HEK293 (cell line): ENCODE data around the gene DRICH1.

Experiments used
- CTCF ChIA-PET: fragments of 350-600 bp; formaldehyde crosslinking; extraction: SDS; loops from one replicate; lab custom pipeline; 2021; ENCODE audit warnings: antibody characterized with exemption; lab: Yijun Ruan, JAX
- POLR2A ChIA-PET: fragments of 300-600 bp; formaldehyde crosslinking; extraction: SDS; loops from one replicate; lab custom pipeline; 2020; ENCODE audit warnings: antibody characterized with exemption, inconsistent platforms; lab: Yijun Ruan, JAX
- H3K27ac ChIP-seq: fragments of 200-500 bp; sonication (Bioruptor generic); 2 replicates; pipeline ENCODE4 v1.5.1; 2014; ENCODE audit warnings: low read depth, low read length, control low read depth, inconsistent platforms; ENCODE audit errors: extremely low read depth
- H3K36me3 ChIP-seq, 2 experiments: fragments of 200-500 bp in 1 of 2; sonication (Bioruptor generic) in 1 of 2; 1 replicate in 1 of 2; 2 replicates in 1 of 2; pipeline ENCODE4 v1.5.1; 2014 to 2017; ENCODE audit warnings: inconsistent platforms in 2 of 2, low read length in 2 of 2; ENCODE audit not compliant: control insufficient read depth in 2 of 2, insufficient read depth in 1 of 2
- H3K4me1 ChIP-seq: fragments of 200-500 bp; sonication (Bioruptor generic); 2 replicates; pipeline ENCODE4 v1.5.1; 2014; ENCODE audit warnings: mild to moderate bottlenecking, low read length, inconsistent platforms; ENCODE audit not compliant: control insufficient read depth, insufficient read depth
- H3K4me3 ChIP-seq: 2 replicates; pipeline ENCODE4 v1.5.1; 2011; ENCODE audit warnings: low read depth, mild to moderate bottlenecking, control low read depth, low read length, moderate library complexity
- H3K9me3 ChIP-seq: fragments of 200-500 bp; sonication (Bioruptor generic); 2 replicates; pipeline ENCODE4 v1.5.1; 2014; ENCODE audit warnings: low read depth, low read length, inconsistent platforms; ENCODE audit not compliant: control insufficient read depth, insufficient read depth
- GLI2 ChIP-seq: fragments of 450-650 bp; formaldehyde crosslinking; IDR thresholded peaks from 2 replicates; pipeline ENCODE4; 2017; ENCODE audit warnings: missing biosample characterization, missing genetic modification characterization, low read depth, borderline replicate concordance
- ZNF24 ChIP-seq: fragments of 450-650 bp; formaldehyde crosslinking; IDR thresholded peaks from 2 replicates; pipeline ENCODE4 v1.5.1; 2016; ENCODE audit warnings: missing biosample characterization, missing genetic modification characterization
- ZNF354C ChIP-seq: fragments of 450-650 bp; formaldehyde crosslinking; IDR thresholded peaks from 2 replicates; pipeline ENCODE4 v1.5.1; 2016; ENCODE audit warnings: missing biosample characterization, missing genetic modification characterization, low read depth, borderline replicate concordance
- ZNF404 ChIP-seq: fragments of 450-650 bp; formaldehyde crosslinking; IDR thresholded peaks from 2 replicates; pipeline ENCODE4 v1.5.1; 2017; ENCODE audit warnings: missing biosample characterization, missing genetic modification characterization
- ZNF426 ChIP-seq: fragments of 450-650 bp; formaldehyde crosslinking; IDR thresholded peaks from 2 replicates; pipeline ENCODE4 v1.5.1; 2017; ENCODE audit warnings: missing biosample characterization, missing genetic modification characterization, mild to moderate bottlenecking, inconsistent platforms, moderate library complexity
- ZNF530 ChIP-seq: fragments of 450-650 bp; formaldehyde crosslinking; IDR thresholded peaks from 2 replicates; pipeline ENCODE4 v1.5.1; 2016; ENCODE audit warnings: low read depth, missing biosample characterization, missing genetic modification characterization
- ZNF664 ChIP-seq: fragments of 450-650 bp; formaldehyde crosslinking; IDR thresholded peaks from 2 replicates; pipeline ENCODE4 v1.5.1; 2016; ENCODE audit warnings: missing biosample characterization, missing genetic modification characterization
- ZNF670 ChIP-seq: fragments of 450-650 bp; formaldehyde crosslinking; IDR thresholded peaks from 2 replicates; pipeline ENCODE4 v1.5.1; 2016; ENCODE audit warnings: missing biosample characterization, missing genetic modification characterization, low read depth
- ZNF837 ChIP-seq: fragments of 450-650 bp; formaldehyde crosslinking; IDR thresholded peaks from 2 replicates; pipeline ENCODE4 v1.5.1; 2016; ENCODE audit warnings: missing biosample characterization, missing genetic modification characterization
- ZNF843 ChIP-seq: fragments of 450-650 bp; formaldehyde crosslinking; IDR thresholded peaks from 2 replicates; pipeline ENCODE4 v1.5.1; 2016; ENCODE audit warnings: missing biosample characterization, missing genetic modification characterization
- TF ChIP-seq, protein P1 (sequence below): fragments of 450-650 bp; formaldehyde crosslinking; IDR thresholded peaks from 2 replicates; pipeline ENCODE4 v1.5.1; 2016; ENCODE audit warnings: missing biosample characterization, missing genetic modification characterization
- TF ChIP-seq, protein P2 (sequence below): fragments of 450-650 bp; formaldehyde crosslinking; IDR thresholded peaks from 2 replicates; pipeline ENCODE4 v1.5.1; 2016; ENCODE audit warnings: missing biosample characterization, missing genetic modification characterization
- TF ChIP-seq, protein P3 (sequence below): fragments of 450-650 bp; formaldehyde crosslinking; IDR thresholded peaks from 2 replicates; pipeline ENCODE4 v1.5.1; 2016; ENCODE audit warnings: missing biosample characterization, missing genetic modification characterization
- TF ChIP-seq, protein P4 (sequence below): fragments of 450-650 bp; formaldehyde crosslinking; IDR thresholded peaks from 2 replicates; pipeline ENCODE4 v1.5.1; 2016; ENCODE audit warnings: missing biosample characterization, missing genetic modification characterization, borderline replicate concordance
- TF ChIP-seq, protein P5 (sequence below): fragments of 450-650 bp; formaldehyde crosslinking; conservative IDR thresholded peaks from 2 replicates; pipeline ENCODE4 v1.5.1; 2016; ENCODE audit warnings: low read depth, missing biosample characterization, missing genetic modification characterization
- TF ChIP-seq, protein P6 (sequence below): fragments of 450-650 bp; formaldehyde crosslinking; IDR thresholded peaks from 2 replicates; pipeline ENCODE4 v1.5.1; 2016; ENCODE audit warnings: missing biosample characterization, missing genetic modification characterization
- TF ChIP-seq, protein P7 (sequence below): fragments of 450-650 bp; formaldehyde crosslinking; IDR thresholded peaks from 2 replicates; pipeline ENCODE4; 2016; ENCODE audit warnings: missing biosample characterization, missing genetic modification characterization

The DRICH1 gene

DNA sequence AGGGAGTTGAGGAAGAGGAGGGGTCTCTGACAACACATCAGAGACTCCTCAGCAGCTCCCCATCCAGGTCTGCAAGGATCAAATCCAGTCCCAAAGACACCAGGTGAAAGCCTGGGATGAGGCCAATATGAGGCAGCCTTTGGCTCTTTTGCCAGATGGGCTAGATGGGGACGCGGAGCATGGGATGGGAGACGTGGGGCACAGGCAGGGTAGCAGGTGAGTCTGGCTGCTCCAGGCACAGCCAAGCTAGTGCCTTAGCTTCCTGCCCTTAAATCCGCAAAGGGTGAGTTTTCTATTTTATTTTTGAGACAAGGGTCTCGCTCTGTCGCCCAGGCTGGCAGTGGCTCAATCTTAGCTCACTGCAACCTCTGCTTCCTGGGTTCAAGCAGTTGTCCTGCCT, 19.6 kb upstream of the DRICH1 start:
- POLR2A ChIA-PET = no interaction called here
- Histone ChIP-seq H3K9me3 (no peaks in the 10 kb centered on the region), H3K4me1 (no peaks in the 10 kb centered on the region), H3K36me3 (peaks cover 3 to 29% of the 10 kb centered on the region in 2 experiments; a peak in 2 of 3 replicates), H3K4me3 (no peak overlapping the region), H3K27ac (no peak overlapping the region)
- CTCF ChIA-PET = no interaction called here
- TF ChIP-seq, protein P1, sequence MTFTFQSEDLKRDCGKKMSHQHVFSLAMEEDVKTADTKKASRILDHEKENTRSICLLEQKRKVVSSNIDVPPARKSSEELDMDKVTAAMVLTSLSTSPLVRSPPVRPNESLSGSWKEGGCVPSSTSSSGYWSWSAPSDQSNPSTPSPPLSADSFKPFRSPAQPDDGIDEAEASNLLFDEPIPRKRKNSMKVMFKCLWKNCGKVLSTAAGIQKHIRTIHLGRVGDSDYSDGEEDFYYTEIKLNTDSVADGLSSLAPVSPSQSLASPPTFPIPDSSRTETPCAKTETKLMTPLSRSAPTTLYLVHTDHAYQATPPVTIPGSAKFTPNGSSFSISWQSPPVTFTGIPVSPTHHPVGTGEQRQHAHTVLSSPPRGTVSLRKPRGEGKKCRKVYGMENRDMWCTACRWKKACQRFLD (tag by site-specific recombination) = no peak
- TF ChIP-seq ZNF24 (no peak), ZNF354C (tag by site-specific recombination) (no peak), ZNF837 (tag by site-specific recombination) (no peak), GLI2 (tag by site-specific recombination) (no peak), ZNF530 (tag by site-specific recombination) (no peak), ZNF426 (tag by site-specific recombination) (no peak), ZNF404 (tag by site-specific recombination) (no peak), ZNF664 (tag by site-specific recombination) (no peak), ZNF843 (no peak), ZNF670 (tag by site-specific recombination) (no peak)
- TF ChIP-seq, protein P2, sequence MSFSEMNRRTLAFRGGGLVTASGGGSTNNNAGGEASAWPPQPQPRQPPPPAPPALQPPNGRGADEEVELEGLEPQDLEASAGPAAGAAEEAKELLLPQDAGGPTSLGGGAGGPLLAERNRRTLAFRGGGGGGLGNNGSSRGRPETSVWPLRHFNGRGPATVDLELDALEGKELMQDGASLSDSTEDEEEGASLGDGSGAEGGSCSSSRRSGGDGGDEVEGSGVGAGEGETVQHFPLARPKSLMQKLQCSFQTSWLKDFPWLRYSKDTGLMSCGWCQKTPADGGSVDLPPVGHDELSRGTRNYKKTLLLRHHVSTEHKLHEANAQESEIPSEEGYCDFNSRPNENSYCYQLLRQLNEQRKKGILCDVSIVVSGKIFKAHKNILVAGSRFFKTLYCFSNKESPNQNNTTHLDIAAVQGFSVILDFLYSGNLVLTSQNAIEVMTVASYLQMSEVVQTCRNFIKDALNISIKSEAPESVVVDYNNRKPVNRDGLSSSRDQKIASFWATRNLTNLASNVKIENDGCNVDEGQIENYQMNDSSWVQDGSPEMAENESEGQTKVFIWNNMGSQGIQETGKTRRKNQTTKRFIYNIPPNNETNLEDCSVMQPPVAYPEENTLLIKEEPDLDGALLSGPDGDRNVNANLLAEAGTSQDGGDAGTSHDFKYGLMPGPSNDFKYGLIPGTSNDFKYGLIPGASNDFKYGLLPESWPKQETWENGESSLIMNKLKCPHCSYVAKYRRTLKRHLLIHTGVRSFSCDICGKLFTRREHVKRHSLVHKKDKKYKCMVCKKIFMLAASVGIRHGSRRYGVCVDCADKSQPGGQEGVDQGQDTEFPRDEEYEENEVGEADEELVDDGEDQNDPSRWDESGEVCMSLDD (tag by site-specific recombination) = no peak
- TF ChIP-seq, protein P3, sequence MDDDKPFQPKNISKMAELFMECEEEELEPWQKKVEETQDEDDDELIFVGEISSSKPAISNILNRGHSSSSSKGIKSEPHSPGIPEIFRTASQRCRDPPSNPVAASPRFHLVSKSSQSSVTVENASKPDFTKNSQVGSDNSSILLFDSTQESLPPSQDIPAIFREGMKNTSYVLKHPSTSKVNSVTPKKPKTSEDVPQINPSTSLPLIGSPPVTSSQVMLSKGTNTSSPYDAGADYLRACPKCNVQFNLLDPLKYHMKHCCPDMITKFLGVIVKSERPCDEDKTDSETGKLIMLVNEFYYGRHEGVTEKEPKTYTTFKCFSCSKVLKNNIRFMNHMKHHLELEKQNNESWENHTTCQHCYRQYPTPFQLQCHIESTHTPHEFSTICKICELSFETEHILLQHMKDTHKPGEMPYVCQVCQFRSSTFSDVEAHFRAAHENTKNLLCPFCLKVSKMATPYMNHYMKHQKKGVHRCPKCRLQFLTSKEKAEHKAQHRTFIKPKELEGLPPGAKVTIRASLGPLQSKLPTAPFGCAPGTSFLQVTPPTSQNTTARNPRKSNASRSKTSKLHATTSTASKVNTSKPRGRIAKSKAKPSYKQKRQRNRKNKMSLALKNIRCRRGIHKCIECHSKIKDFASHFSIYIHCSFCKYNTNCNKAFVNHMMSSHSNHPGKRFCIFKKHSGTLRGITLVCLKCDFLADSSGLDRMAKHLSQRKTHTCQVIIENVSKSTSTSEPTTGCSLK (tag by site-specific recombination) = no peak
- TF ChIP-seq, protein P4, sequence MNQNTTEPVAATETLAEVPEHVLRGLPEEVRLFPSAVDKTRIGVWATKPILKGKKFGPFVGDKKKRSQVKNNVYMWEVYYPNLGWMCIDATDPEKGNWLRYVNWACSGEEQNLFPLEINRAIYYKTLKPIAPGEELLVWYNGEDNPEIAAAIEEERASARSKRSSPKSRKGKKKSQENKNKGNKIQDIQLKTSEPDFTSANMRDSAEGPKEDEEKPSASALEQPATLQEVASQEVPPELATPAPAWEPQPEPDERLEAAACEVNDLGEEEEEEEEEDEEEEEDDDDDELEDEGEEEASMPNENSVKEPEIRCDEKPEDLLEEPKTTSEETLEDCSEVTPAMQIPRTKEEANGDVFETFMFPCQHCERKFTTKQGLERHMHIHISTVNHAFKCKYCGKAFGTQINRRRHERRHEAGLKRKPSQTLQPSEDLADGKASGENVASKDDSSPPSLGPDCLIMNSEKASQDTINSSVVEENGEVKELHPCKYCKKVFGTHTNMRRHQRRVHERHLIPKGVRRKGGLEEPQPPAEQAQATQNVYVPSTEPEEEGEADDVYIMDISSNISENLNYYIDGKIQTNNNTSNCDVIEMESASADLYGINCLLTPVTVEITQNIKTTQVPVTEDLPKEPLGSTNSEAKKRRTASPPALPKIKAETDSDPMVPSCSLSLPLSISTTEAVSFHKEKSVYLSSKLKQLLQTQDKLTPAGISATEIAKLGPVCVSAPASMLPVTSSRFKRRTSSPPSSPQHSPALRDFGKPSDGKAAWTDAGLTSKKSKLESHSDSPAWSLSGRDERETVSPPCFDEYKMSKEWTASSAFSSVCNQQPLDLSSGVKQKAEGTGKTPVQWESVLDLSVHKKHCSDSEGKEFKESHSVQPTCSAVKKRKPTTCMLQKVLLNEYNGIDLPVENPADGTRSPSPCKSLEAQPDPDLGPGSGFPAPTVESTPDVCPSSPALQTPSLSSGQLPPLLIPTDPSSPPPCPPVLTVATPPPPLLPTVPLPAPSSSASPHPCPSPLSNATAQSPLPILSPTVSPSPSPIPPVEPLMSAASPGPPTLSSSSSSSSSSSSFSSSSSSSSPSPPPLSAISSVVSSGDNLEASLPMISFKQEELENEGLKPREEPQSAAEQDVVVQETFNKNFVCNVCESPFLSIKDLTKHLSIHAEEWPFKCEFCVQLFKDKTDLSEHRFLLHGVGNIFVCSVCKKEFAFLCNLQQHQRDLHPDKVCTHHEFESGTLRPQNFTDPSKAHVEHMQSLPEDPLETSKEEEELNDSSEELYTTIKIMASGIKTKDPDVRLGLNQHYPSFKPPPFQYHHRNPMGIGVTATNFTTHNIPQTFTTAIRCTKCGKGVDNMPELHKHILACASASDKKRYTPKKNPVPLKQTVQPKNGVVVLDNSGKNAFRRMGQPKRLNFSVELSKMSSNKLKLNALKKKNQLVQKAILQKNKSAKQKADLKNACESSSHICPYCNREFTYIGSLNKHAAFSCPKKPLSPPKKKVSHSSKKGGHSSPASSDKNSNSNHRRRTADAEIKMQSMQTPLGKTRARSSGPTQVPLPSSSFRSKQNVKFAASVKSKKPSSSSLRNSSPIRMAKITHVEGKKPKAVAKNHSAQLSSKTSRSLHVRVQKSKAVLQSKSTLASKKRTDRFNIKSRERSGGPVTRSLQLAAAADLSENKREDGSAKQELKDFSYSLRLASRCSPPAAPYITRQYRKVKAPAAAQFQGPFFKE (tag by site-specific recombination) = no peak
- TF ChIP-seq, protein P5, sequence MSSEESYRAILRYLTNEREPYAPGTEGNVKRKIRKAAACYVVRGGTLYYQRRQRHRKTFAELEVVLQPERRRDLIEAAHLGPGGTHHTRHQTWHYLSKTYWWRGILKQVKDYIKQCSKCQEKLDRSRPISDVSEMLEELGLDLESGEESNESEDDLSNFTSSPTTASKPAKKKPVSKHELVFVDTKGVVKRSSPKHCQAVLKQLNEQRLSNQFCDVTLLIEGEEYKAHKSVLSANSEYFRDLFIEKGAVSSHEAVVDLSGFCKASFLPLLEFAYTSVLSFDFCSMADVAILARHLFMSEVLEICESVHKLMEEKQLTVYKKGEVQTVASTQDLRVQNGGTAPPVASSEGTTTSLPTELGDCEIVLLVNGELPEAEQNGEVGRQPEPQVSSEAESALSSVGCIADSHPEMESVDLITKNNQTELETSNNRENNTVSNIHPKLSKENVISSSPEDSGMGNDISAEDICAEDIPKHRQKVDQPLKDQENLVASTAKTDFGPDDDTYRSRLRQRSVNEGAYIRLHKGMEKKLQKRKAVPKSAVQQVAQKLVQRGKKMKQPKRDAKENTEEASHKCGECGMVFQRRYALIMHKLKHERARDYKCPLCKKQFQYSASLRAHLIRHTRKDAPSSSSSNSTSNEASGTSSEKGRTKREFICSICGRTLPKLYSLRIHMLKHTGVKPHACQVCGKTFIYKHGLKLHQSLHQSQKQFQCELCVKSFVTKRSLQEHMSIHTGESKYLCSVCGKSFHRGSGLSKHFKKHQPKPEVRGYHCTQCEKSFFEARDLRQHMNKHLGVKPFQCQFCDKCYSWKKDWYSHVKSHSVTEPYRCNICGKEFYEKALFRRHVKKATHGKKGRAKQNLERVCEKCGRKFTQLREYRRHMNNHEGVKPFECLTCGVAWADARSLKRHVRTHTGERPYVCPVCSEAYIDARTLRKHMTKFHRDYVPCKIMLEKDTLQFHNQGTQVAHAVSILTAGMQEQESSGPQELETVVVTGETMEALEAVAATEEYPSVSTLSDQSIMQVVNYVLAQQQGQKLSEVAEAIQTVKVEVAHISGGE (tag by site-specific recombination) = no peak
- TF ChIP-seq, protein P6, sequence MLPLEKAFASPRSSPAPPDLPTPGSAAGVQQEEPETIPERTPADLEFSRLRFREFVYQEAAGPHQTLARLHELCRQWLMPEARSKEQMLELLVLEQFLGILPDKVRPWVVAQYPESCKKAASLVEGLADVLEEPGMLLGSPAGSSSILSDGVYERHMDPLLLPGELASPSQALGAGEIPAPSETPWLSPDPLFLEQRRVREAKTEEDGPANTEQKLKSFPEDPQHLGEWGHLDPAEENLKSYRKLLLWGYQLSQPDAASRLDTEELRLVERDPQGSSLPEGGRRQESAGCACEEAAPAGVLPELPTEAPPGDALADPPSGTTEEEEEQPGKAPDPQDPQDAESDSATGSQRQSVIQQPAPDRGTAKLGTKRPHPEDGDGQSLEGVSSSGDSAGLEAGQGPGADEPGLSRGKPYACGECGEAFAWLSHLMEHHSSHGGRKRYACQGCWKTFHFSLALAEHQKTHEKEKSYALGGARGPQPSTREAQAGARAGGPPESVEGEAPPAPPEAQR = no peak
- TF ChIP-seq, protein P7, sequence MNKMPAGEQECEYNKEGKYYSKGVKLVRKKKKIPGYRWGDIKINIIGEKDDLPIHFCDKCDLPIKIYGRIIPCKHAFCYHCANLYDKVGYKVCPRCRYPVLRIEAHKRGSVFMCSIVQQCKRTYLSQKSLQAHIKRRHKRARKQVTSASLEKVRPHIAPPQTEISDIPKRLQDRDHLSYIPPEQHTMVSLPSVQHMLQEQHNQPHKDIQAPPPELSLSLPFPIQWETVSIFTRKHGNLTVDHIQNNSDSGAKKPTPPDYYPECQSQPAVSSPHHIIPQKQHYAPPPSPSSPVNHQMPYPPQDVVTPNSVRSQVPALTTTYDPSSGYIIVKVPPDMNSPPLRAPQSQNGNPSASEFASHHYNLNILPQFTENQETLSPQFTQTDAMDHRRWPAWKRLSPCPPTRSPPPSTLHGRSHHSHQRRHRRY = no peak
